HEK293T (cell line): ENCODE results near the gene PSMA3.

Experiments
- BHLHE40 ChIP-seq: fragments of 450-650 bp; IDR thresholded peaks from 2 replicates; pipeline ENCODE4 v1.6.1; 2016; ENCODE audit warnings: mild to moderate bottlenecking, moderate library complexity, borderline replicate concordance
- CTBP1 ChIP-seq: fragments of 450-650 bp; IDR thresholded peaks from 2 replicates; pipeline ENCODE4 v1.6.1; 2016; ENCODE audit warnings: borderline replicate concordance
- FOXA1 ChIP-seq: fragments of 450-650 bp; IDR thresholded peaks from 2 replicates; pipeline ENCODE4 v1.6.1; 2016; ENCODE audit warnings: mild to moderate bottlenecking
- FOXM1 ChIP-seq: fragments of 450-650 bp; IDR thresholded peaks from 2 replicates; pipeline ENCODE4 v1.6.1; 2017; ENCODE audit warnings: mild to moderate bottlenecking, borderline replicate concordance
- TARDBP ChIP-seq: fragments of 450-650 bp; IDR thresholded peaks from 2 replicates; pipeline ENCODE4 v1.6.1; 2016
- ZNF384 ChIP-seq: fragments of 450-650 bp; IDR thresholded peaks from 2 replicates; pipeline ENCODE4 v1.6.1; 2016
- TF ChIP-seq, protein P1 (sequence below): fragments of 450-650 bp; IDR thresholded peaks from 2 replicates; pipeline ENCODE4 v1.6.1; 2016

- TF ChIP-seq FOXA1 (no peak), BHLHE40 (no peak), CTBP1 (no peak), FOXM1 (no peak), TARDBP (no peak), ZNF384 (no peak)
- TF ChIP-seq, protein P1, sequence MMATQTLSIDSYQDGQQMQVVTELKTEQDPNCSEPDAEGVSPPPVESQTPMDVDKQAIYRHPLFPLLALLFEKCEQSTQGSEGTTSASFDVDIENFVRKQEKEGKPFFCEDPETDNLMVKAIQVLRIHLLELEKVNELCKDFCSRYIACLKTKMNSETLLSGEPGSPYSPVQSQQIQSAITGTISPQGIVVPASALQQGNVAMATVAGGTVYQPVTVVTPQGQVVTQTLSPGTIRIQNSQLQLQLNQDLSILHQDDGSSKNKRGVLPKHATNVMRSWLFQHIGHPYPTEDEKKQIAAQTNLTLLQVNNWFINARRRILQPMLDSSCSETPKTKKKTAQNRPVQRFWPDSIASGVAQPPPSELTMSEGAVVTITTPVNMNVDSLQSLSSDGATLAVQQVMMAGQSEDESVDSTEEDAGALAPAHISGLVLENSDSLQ = no peak
These were observed 52.7 kb downstream of the PSMA3 start for GRCh38 chr14:58297412-58297761.
